HCT116 (cell line): Measurements from ENCODE around the gene CARMIL1. TPM values are rescaled to one million over a fixed set of nuclear protein-coding genes. Genes with fewer than 3 reads are reported as not detected.

Experiments
- ATAC-seq: fragments of 200-7000 bp; cut with Tn5 transposase; 2 replicates; pipeline ENCODE4 v1.9.1; 2020; ENCODE audit warnings: mild to moderate bottlenecking, moderate library complexity
- BruUV-seq: library from RNA; stranded (reverse); fragments of 400-500 nt; replicated peaks from 2 replicates; lab custom pipeline; 2021; lab: Mats Ljungman, UMichigan
- CTCF ChIA-PET: fragments of 300-600 bp; sonication (Branson Sonifier 250); formaldehyde crosslinking; loops from one replicate; lab custom pipeline; 2021; ENCODE audit warnings: antibody characterized with exemption; lab: Charles Lee
- POLR2A ChIA-PET: fragments of 300-600, 350-600 bp; sonication (Branson Sonifier 250); formaldehyde crosslinking; loops from one replicate; lab custom pipeline; 2021; ENCODE audit warnings: antibody characterized with exemption; lab: Charles Lee
- RAD21 ChIA-PET, 2 experiments: fragments of 300-600 bp; sonication (Branson Sonifier 250); formaldehyde crosslinking; loops; one replicate each; lab custom pipeline; 2023; ENCODE audit warnings: low total read pairs in 2 of 2; ENCODE audit not compliant: uncharacterized antibody in 2 of 2, unreplicated experiment in 2 of 2, low non-redundant PET in 1 of 2; lab: Charles Lee
- DNase-seq: peaks from one replicate; pipeline ENCODE4 v3.0.0-alpha.2; 2010; ENCODE audit warnings: low read depth, low spot score
- H2AFZ ChIP-seq: fragments of 200-600 bp; shearing (Covaris generic), sonication (generic); 2 replicates; pipeline ENCODE4 v1.6.1; 2017; ENCODE audit warnings: low read depth, mixed run types, mixed read lengths, antibody characterized with exemption, low read length; ENCODE audit not compliant: poor library complexity, severe bottlenecking
- H3K27ac ChIP-seq: 2 replicates; pipeline ENCODE4 v1.5.1; 2012; ENCODE audit warnings: low read depth, low read length
- H3K27me3 ChIP-seq: fragments of 200-600 bp; sonication (generic); 2 replicates; pipeline ENCODE4 v1.6.1; 2016; ENCODE audit warnings: mixed run types, low read length, mixed read lengths; ENCODE audit not compliant: insufficient read depth
- H3K36me3 ChIP-seq, 2 experiments: fragments of 200-500 bp in 1 of 2; fragments of 200-600 bp in 1 of 2; sonication (Bioruptor generic) in 1 of 2; sonication (generic) in 1 of 2; 2 replicates each; pipeline versions ENCODE4 v1.5.1 to v1.6.1; 2014 to 2016; ENCODE audit warnings: low read length in 2 of 2, inconsistent platforms in 1 of 2, mixed read lengths in 1 of 2, mixed run types in 1 of 2; ENCODE audit not compliant: insufficient read depth in 2 of 2, control insufficient read depth in 1 of 2
- H3K4me1 ChIP-seq, 2 experiments: fragments of 200-600 bp in 1 of 2; sonication (generic) in 1 of 2; 2 replicates each; pipeline versions ENCODE4 v1.5.1 to v1.6.1; 2012 to 2017; ENCODE audit warnings: low read length in 2 of 2, inconsistent platforms in 1 of 2, mild to moderate bottlenecking in 1 of 2, mixed read lengths in 1 of 2, mixed run types in 1 of 2, moderate library complexity in 1 of 2; ENCODE audit not compliant: insufficient read depth in 2 of 2, control insufficient read depth in 1 of 2
- H3K4me2 ChIP-seq: fragments of 200-600 bp; sonication (generic); 2 replicates; pipeline ENCODE4 v1.6.1; 2017; ENCODE audit warnings: mixed run types, low read length, mixed read lengths
- H3K4me3 ChIP-seq, 2 experiments: fragments of 200-600 bp in 1 of 2; sonication (generic) in 1 of 2; replicated peaks in 1 of 2; 2 replicates each; pipeline ENCODE4 v1.5.1; 2011 to 2016; ENCODE audit warnings: low read length in 2 of 2, control low read depth in 1 of 2, low read depth in 1 of 2, mild to moderate bottlenecking in 1 of 2, mixed read lengths in 1 of 2, mixed run types in 1 of 2
- H3K79me2 ChIP-seq: fragments of 200-600 bp; sonication (generic); 2 replicates; pipeline ENCODE4 v1.6.1; 2017; ENCODE audit warnings: mild to moderate bottlenecking, mixed run types, low read length, moderate library complexity, mixed read lengths; ENCODE audit not compliant: insufficient read depth
- H3K9ac ChIP-seq: fragments of 200-600 bp; sonication (generic); 2 replicates; pipeline ENCODE4 v1.6.1; 2016; ENCODE audit warnings: low read length, mixed read lengths
- H3K9me2 ChIP-seq: fragments of 200-600 bp; sonication (generic), shearing (Covaris generic); 2 replicates; pipeline ENCODE4 v1.6.1; 2017; ENCODE audit warnings: mixed run types, mild to moderate bottlenecking, moderate library complexity; ENCODE audit not compliant: insufficient read depth
- H3K9me3 ChIP-seq, 2 experiments: fragments of 200-500 bp in 1 of 2; fragments of 200-600 bp in 1 of 2; sonication (Bioruptor generic) in 1 of 2; sonication (generic) in 1 of 2; 2 replicates each; pipeline ENCODE4 v1.6.1; 2014 to 2017; ENCODE audit warnings: low read length in 2 of 2, mixed read lengths in 2 of 2, inconsistent platforms in 1 of 2, low read depth in 1 of 2, mild to moderate bottlenecking in 1 of 2, mixed run types in 1 of 2, moderate library complexity in 1 of 2; ENCODE audit not compliant: control insufficient read depth in 1 of 2, insufficient read depth in 1 of 2
- H4K20me1 ChIP-seq: fragments of 200-600 bp; sonication (generic), shearing (Covaris generic); 2 replicates; pipeline ENCODE4 v1.6.1; 2017; ENCODE audit warnings: mixed run types, mild to moderate bottlenecking, moderate library complexity; ENCODE audit not compliant: insufficient read depth
- CBX3 ChIP-seq: IDR thresholded peaks from 2 replicates; pipeline ENCODE4 v1.6.1; 2012; ENCODE audit warnings: low read depth
- CEBPB ChIP-seq: IDR thresholded peaks from 2 replicates; pipeline ENCODE4 v1.6.1; 2012; ENCODE audit warnings: low read depth
- ELF1 ChIP-seq: IDR thresholded peaks from 2 replicates; pipeline ENCODE4 v1.6.1; 2012; ENCODE audit warnings: low read depth, borderline replicate concordance
- EZH2 ChIP-seq: fragments of 200-600 bp; sonication (generic); IDR thresholded peaks from 2 replicates; pipeline ENCODE4 v1.6.1; 2017; ENCODE audit warnings: antibody characterized with exemption, mixed run types
- EZH2phosphoT487 ChIP-seq: fragments of 200-600 bp; IDR thresholded peaks from 2 replicates; pipeline ENCODE4 v1.6.1; 2018; ENCODE audit warnings: antibody characterized with exemption, borderline replicate concordance
- FOSL1 ChIP-seq: IDR thresholded peaks from 2 replicates; pipeline ENCODE4 v1.6.1; 2012; ENCODE audit warnings: low read depth
- JUND ChIP-seq: IDR thresholded peaks from 2 replicates; pipeline ENCODE4 v1.6.1; 2012
- POLR2A ChIP-seq: IDR thresholded peaks from 2 replicates; pipeline ENCODE4 v1.7.0; 2011; ENCODE audit warnings: borderline replicate concordance; ENCODE audit not compliant: insufficient read depth, insufficient read length; ENCODE audit errors: extremely low read depth
- POLR2AphosphoS5 ChIP-seq: IDR thresholded peaks from 2 replicates; pipeline ENCODE4 v1.6.1; 2011; ENCODE audit warnings: mild to moderate bottlenecking, low read depth, low read length, moderate library complexity
- RAD21 ChIP-seq: IDR thresholded peaks from 2 replicates; pipeline ENCODE4 v1.6.1; 2012; ENCODE audit warnings: low read depth, mild to moderate bottlenecking
- SIN3A ChIP-seq: IDR thresholded peaks from 2 replicates; pipeline ENCODE4 v1.6.1; 2012; ENCODE audit warnings: low read depth
- SP1 ChIP-seq: IDR thresholded peaks from 2 replicates; pipeline ENCODE4 v1.6.1; 2012; ENCODE audit warnings: low read depth
- TCF7L2 ChIP-seq: IDR thresholded peaks from 2 replicates; pipeline ENCODE4 v1.7.0; 2011; ENCODE audit warnings: borderline replicate concordance, inconsistent platforms; ENCODE audit not compliant: insufficient read depth, insufficient read length; ENCODE audit errors: extremely low read depth
- YY1 ChIP-seq: IDR thresholded peaks from 2 replicates; pipeline ENCODE4 v1.6.1; 2011; ENCODE audit warnings: low read length, low read depth, moderate library complexity, mild to moderate bottlenecking; ENCODE audit not compliant: insufficient replicate concordance; ENCODE audit errors: extremely low read depth
- ZFX ChIP-seq: fragments of 450-650 bp; IDR thresholded peaks from 2 replicates; pipeline ENCODE4 v1.6.1; 2017
- intact Hi-C: fragments of 100-400 bp; cut with micrococcal nuclease; formaldehyde crosslinking; loops from 2 replicates; pipeline ENCODE4 v1.10.0; 2022
- total RNA-seq: library from RNA; stranded (reverse); gene quantifications from one replicate; pipeline ENCODE4 v1.2.1, GENCODE V29; 2021; ENCODE audit not compliant: unreplicated experiment
- TF ChIP-seq, protein P1 (sequence below): IDR thresholded peaks from 2 replicates; pipeline ENCODE4 v1.6.1; 2011; ENCODE audit warnings: mild to moderate bottlenecking, low read length, moderate library complexity; ENCODE audit not compliant: insufficient replicate concordance; ENCODE audit errors: extremely low read depth
- TF ChIP-seq, protein P2 (sequence below): IDR thresholded peaks from 2 replicates; pipeline ENCODE4 v1.6.1; 2012; ENCODE audit warnings: low read depth
- TF ChIP-seq, protein P3 (sequence below), 3 experiments: fragments of 200-600 bp in 1 of 3; sonication (generic) in 1 of 3; IDR thresholded peaks in 2 of 3; conservative IDR thresholded peaks in 1 of 3; 2 replicates each; pipeline ENCODE4 v1.5.1; 2012 to 2017; ENCODE audit warnings: low read depth in 2 of 3, low read length in 2 of 3, antibody characterized with exemption in 1 of 3, borderline replicate concordance in 1 of 3, control low read depth in 1 of 3, mild to moderate bottlenecking in 1 of 3, mixed read lengths in 1 of 3, mixed run types in 1 of 3, moderate library complexity in 1 of 3; ENCODE audit not compliant: insufficient read depth in 1 of 3
- TF ChIP-seq, protein P4 (sequence below): IDR thresholded peaks from 2 replicates; pipeline ENCODE4 v1.6.1; 2012
- TF ChIP-seq, protein P5 (sequence below): IDR thresholded peaks from 2 replicates; pipeline ENCODE4 v1.6.1; 2012

CARMIL1 gene
- total RNA-seq, 1 experiment from 2014 or later = 21.7 TPM

DNA sequence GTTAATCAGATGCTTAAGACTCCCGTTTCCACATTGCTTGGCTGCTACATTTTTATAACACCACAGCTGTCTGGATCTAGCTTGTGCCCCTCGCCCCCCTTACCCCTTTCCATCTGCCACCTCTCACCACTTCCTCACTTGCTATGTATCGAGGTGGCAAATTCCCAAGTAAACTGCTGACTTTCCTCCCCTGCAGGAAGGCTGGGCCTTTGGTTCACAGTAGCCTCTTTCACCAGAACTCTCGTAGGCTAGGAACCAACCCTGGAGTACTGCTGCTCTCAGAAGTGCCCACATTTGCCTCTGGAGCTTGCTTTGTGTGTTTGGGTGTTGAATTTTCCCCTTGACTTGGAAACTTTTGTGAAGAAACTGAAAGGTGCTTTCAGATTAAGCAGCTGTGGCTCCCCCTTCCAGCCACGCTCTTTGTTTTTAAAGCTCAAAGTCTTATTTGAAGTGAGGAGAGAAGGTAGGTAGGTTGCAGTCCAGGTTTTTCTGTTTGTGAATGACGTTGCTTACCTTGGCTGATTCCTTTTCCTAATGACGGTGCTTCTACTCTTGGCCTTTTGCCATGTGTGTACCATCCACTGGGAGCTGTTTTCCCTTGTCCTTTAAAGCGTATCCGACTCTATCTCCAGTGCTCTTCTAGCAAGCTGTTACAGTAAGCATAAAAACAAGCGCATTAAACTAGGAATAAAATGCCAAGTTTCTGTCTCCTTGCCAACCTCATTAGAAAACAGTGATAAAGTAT lies 90.4 kb downstream of the CARMIL1 start:
- Histone ChIP-seq H3K4me1 (no peaks in the 10 kb centered on the region), H3K9me2 (no peaks in the 10 kb centered on the region), H3K9ac (no peak overlapping the region), H2AFZ (no peak overlapping the region), H3K4me3 (no peak overlapping the region), H3K36me3 (no peaks in the 10 kb centered on the region), H3K9me3 (no peaks in the 10 kb centered on the region), H3K27me3 (no peaks in the 10 kb centered on the region), H3K27ac (no peak overlapping the region)
- BruUV-seq = no TSS peak
- POLR2A ChIA-PET = interaction anchor here (0.6 kb wide), 1 partner anchor 113 kb away, joined by 3 read pairs; no protein-coding TSS in a partner anchor
- ATAC-seq (no peak), DNase-seq (no peak)
- TF ChIP-seq CEBPB = no peak
- no peak for TF ChIP-seq JUND
- no peak for TF ChIP-seq ZFX
- TF ChIP-seq, protein P1, sequence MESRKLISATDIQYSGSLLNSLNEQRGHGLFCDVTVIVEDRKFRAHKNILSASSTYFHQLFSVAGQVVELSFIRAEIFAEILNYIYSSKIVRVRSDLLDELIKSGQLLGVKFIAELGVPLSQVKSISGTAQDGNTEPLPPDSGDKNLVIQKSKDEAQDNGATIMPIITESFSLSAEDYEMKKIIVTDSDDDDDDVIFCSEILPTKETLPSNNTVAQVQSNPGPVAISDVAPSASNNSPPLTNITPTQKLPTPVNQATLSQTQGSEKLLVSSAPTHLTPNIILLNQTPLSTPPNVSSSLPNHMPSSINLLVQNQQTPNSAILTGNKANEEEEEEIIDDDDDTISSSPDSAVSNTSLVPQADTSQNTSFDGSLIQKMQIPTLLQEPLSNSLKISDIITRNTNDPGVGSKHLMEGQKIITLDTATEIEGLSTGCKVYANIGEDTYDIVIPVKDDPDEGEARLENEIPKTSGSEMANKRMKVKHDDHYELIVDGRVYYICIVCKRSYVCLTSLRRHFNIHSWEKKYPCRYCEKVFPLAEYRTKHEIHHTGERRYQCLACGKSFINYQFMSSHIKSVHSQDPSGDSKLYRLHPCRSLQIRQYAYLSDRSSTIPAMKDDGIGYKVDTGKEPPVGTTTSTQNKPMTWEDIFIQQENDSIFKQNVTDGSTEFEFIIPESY = no peak
- no peak for TF ChIP-seq EZH2phosphoT487
- TF ChIP-seq, protein P2, sequence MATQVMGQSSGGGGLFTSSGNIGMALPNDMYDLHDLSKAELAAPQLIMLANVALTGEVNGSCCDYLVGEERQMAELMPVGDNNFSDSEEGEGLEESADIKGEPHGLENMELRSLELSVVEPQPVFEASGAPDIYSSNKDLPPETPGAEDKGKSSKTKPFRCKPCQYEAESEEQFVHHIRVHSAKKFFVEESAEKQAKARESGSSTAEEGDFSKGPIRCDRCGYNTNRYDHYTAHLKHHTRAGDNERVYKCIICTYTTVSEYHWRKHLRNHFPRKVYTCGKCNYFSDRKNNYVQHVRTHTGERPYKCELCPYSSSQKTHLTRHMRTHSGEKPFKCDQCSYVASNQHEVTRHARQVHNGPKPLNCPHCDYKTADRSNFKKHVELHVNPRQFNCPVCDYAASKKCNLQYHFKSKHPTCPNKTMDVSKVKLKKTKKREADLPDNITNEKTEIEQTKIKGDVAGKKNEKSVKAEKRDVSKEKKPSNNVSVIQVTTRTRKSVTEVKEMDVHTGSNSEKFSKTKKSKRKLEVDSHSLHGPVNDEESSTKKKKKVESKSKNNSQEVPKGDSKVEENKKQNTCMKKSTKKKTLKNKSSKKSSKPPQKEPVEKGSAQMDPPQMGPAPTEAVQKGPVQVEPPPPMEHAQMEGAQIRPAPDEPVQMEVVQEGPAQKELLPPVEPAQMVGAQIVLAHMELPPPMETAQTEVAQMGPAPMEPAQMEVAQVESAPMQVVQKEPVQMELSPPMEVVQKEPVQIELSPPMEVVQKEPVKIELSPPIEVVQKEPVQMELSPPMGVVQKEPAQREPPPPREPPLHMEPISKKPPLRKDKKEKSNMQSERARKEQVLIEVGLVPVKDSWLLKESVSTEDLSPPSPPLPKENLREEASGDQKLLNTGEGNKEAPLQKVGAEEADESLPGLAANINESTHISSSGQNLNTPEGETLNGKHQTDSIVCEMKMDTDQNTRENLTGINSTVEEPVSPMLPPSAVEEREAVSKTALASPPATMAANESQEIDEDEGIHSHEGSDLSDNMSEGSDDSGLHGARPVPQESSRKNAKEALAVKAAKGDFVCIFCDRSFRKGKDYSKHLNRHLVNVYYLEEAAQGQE = no peak
- TF ChIP-seq, protein P3, sequence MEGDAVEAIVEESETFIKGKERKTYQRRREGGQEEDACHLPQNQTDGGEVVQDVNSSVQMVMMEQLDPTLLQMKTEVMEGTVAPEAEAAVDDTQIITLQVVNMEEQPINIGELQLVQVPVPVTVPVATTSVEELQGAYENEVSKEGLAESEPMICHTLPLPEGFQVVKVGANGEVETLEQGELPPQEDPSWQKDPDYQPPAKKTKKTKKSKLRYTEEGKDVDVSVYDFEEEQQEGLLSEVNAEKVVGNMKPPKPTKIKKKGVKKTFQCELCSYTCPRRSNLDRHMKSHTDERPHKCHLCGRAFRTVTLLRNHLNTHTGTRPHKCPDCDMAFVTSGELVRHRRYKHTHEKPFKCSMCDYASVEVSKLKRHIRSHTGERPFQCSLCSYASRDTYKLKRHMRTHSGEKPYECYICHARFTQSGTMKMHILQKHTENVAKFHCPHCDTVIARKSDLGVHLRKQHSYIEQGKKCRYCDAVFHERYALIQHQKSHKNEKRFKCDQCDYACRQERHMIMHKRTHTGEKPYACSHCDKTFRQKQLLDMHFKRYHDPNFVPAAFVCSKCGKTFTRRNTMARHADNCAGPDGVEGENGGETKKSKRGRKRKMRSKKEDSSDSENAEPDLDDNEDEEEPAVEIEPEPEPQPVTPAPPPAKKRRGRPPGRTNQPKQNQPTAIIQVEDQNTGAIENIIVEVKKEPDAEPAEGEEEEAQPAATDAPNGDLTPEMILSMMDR (IDR thresholded peaks at IDR 0.05 in 2 of 3, conservative IDR thresholded peaks at IDR 0.05 in 1 of 3; ENCODE audit: borderline replicate concordance in 1 of 3, insufficient read depth in 1 of 3, low read depth in 2 of 3, low read length in 2 of 3) = no peak
- TF ChIP-seq TCF7L2 = no peak
- no peak for TF ChIP-seq SIN3A
- TF ChIP-seq CBX3 = no peak
- no peak for TF ChIP-seq EZH2
- TF ChIP-seq, protein P4, sequence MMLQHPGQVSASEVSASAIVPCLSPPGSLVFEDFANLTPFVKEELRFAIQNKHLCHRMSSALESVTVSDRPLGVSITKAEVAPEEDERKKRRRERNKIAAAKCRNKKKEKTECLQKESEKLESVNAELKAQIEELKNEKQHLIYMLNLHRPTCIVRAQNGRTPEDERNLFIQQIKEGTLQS = no peak
- no peak for TF ChIP-seq YY1
- no peak for TF ChIP-seq POLR2A
- no peak for TF ChIP-seq SP1
- TF ChIP-seq, protein P5, sequence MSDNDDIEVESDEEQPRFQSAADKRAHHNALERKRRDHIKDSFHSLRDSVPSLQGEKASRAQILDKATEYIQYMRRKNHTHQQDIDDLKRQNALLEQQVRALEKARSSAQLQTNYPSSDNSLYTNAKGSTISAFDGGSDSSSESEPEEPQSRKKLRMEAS = no peak
- no peak for TF ChIP-seq ELF1
- no peak for TF ChIP-seq FOSL1
- no peak for TF ChIP-seq RAD21
- no peak for TF ChIP-seq POLR2AphosphoS5
- TF ChIP-seq, all 23 proteins: peak for 0
- no peaks in the 10 kb centered on the region for H4K20me1 ChIP-seq
- ChIA-PET CTCF (interaction anchor here (0.6 to 0.7 kb wide), 2 partner anchors 146 to 550 kb away, joined by 3 to 4 read pairs; no protein-coding TSS in a partner anchor), RAD21 (no interaction called here)
- peaks cover 14% of the 10 kb centered on the region for H3K79me2 ChIP-seq
- no peak overlapping the region for H3K4me2 ChIP-seq
- intact Hi-C loops = no loop called here
